ENCODE measurements around the gene ULK3. TPM values are rescaled to one million over a fixed set of nuclear protein-coding genes. Genes with fewer than 3 reads are reported as not detected.
A peak's percentile ranks its signal among the peaks of the same experiment; 100 is the strongest.

ULK3 gene
- total RNA-seq, 1 donor from 2014 or later = 43.9 TPM

DNA sequence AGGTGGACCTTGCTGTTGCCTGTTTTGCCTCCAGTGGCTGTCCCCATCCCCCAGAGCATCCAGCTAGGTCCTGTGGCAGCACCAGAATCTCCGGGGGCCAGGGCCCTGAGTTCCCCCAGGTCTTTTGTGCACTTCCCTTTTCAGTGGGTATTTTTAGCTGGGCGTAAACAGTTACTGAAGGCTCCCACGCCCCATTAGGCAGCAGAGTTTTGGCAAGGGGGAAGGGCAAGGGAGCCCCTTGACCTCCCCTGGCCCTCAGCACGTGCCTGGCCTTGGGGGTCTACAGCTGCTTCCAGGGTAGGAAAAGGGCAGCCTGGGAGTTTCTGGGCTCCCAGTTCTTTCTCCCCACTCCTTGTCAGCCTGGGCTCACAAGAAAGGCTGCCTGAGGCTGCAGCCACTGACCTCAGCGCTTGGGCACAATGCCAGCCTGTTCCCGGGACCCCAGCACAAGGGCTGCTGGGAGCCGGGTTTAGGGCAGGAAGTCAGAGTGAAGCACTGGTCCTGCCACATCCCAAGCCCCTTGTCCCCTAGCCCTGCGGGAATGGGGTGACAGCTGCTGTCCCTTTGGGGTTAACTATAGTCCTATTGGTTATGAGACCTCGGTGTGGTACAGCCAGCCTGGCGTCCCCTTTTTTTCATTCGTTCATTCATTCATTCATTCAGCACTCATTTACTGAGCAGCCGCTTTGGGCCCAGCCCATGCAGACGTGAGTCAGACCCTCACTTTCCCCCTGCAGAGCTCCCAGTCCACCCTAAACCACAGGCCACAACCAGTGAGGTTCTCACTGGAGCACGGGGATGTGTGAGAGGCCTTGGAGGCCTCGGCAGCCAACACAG is 52.7 kb downstream of the ULK3 start:
- Histone ChIP-seq H3K27me3 (no peaks in the 10 kb centered on the region), H3K4me3 (peak overlapping the region; percentile 29), H3K27ac (peak overlapping the region; percentile 84), H3K4me1 (peaks cover 81% of the 10 kb centered on the region), H3K36me3 (no peaks in the 10 kb centered on the region), H3K9me3 (no peaks in the 10 kb centered on the region)
- ATAC-seq (peak; percentile 5), DNase-seq (peak; percentile 82)
- no peak for TF ChIP-seq CTCF (IDR thresholded peaks at IDR 0.05)
- intact Hi-C loops (cut with DNase I) = no loop called here

DNA sequence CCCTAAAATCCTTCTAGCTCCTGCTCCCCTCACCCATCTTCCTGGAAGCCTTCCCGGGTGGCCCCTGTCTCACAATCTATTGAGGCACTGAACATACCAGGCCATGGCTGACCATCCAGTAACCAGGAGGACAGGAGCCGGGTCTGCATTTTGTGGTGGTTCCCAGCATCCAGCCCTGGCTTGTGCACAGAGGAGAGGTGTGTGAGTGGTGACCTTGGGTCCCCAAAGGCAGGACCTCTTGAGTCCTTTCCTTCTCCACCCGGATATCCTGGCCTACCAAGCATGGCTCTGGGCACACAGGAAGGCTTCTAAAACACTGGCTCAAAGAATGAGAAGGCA is 53.2 kb downstream of the ULK3 start:
- TF ChIP-seq CTCF (IDR thresholded peaks at IDR 0.05) = no peak
- H3K27ac ChIP-seq = peak overlapping the region; percentile 84
- H3K4me3 ChIP-seq = peak overlapping the region; percentile 29
- H3K4me1 ChIP-seq = peaks cover 87% of the 10 kb centered on the region
- no peaks in the 10 kb centered on the region for H3K27me3 ChIP-seq
- intact Hi-C loops (cut with DNase I) = no loop called here
- H3K9me3 ChIP-seq = no peaks in the 10 kb centered on the region
- no peaks in the 10 kb centered on the region for H3K36me3 ChIP-seq
- ATAC-seq (no peak), DNase-seq (no peak)

DNA sequence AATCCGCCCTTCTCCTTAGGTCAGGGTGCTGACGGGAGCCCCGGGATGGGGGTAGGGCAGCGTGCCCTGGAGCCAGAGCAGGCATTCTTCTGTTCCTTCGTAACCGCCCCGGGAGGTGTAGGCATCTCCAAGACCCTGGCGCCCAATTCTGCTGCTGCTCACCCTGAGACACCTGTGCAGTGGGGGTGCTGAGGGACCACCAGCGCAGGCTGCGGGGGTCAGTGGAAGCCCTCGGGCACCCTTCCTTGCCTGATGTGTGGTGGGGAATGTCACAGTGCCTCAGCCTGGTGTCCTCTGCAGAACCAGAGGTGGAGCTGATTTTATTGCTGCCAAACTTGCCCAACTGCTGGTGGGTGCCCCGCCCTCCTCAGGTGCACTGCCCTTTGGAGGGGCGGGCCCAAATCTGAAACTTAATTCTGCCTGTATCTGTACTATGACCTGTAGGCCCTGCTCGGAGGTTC is 53.8 kb downstream of the ULK3 start:
- H3K27me3 ChIP-seq = no peaks in the 10 kb centered on the region
- H3K4me1 ChIP-seq = peaks cover 92% of the 10 kb centered on the region
- peak overlapping the region; percentile 84 for H3K27ac ChIP-seq
- intact Hi-C loops (cut with DNase I) = no loop called here
- peak; percentile 63 for DNase-seq
- TF ChIP-seq CTCF (IDR thresholded peaks at IDR 0.05) = no peak
- no peak for ATAC-seq
- peak overlapping the region; percentile 29 for H3K4me3 ChIP-seq
- H3K9me3 ChIP-seq = no peaks in the 10 kb centered on the region
- no peaks in the 10 kb centered on the region for H3K36me3 ChIP-seq

DNA sequence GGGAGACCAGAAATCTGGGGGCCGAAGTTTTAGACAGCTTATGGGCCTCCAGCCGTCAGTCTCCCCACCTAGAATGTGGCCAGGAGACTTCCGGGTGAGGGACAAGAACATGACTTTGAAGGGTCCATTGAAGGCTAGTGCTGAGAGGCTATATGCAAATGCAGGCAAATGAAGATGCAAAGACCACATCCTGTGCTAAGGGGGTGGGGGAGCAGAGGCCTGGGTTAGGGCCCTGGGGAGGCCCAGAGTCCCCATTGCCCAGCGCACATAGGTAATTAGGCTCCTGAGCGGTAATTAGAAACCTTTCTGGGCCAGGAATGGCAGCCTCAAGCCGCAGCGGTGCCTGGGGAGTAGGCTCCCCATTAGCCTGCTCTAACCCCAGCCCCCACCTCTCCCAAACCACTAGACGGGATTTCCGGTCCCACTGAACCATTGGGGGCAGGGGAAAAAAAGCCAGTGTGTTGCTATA is 54.2 kb downstream of the ULK3 start:
- DNase-seq (no peak), ATAC-seq (no peak)
- Histone ChIP-seq H3K27me3 (no peaks in the 10 kb centered on the region), H3K9me3 (no peaks in the 10 kb centered on the region), H3K4me3 (peak overlapping the region; percentile 29), H3K27ac (peak overlapping the region; percentile 84), H3K4me1 (peaks cover 96% of the 10 kb centered on the region), H3K36me3 (no peaks in the 10 kb centered on the region)
- intact Hi-C loops (cut with DNase I) = no loop called here
- TF ChIP-seq CTCF (IDR thresholded peaks at IDR 0.05) = no peak

GRCh38 chr15:74788042-74788682 is 54.8 kb downstream of the ULK3 start:
- Histone ChIP-seq H3K36me3 (no peaks in the 10 kb centered on the region), H3K27me3 (no peaks in the 10 kb centered on the region), H3K9me3 (no peaks in the 10 kb centered on the region), H3K27ac (peak overlapping the region; percentile 84), H3K4me3 (peak overlapping the region; percentile 29), H3K4me1 (peaks cover 96% of the 10 kb centered on the region)
- DNase-seq (no peak), ATAC-seq (peak; percentile 41)
- TF ChIP-seq CTCF (IDR thresholded peaks at IDR 0.05) = no peak
- intact Hi-C loops (cut with DNase I) = no loop called here
